CD4-positive, alpha-beta memory T cell (primary cell): ENCODE results near the gene SRC. TPM values are rescaled to one million over a fixed set of nuclear protein-coding genes. Genes with fewer than 3 reads are reported as not detected.

Experiments used
- CTCF ChIA-PET: fragments of 350-600 bp; sonication (Branson Sonifier 250); formaldehyde crosslinking; loops from one replicate; lab custom pipeline; 2021; ENCODE audit warnings: inconsistent platforms; ENCODE audit not compliant: partially characterized antibody; lab: Charles Lee
- POLR2A ChIA-PET: fragments of 350-600 bp; sonication (Branson Sonifier 250); formaldehyde crosslinking; loops from one replicate; lab custom pipeline; 2021; ENCODE audit not compliant: partially characterized antibody; lab: Charles Lee
- DNase-seq, 5 donors: peaks; one replicate each; pipeline versions ENCODE4 v3.0.0 to v3.0.0-alpha.2; 2020 to 2022; ENCODE audit warnings: mixed read lengths in 1 of 5
- H3K27ac ChIP-seq: one replicate; pipeline ENCODE4 v1.7.0; 2013; ENCODE audit warnings: low read depth, low read length
- H3K27me3 ChIP-seq: 2 replicates; pipeline ENCODE4 v1.7.0; 2013; ENCODE audit warnings: mild to moderate bottlenecking, low read length, moderate library complexity; ENCODE audit not compliant: insufficient read depth
- H3K36me3 ChIP-seq: 2 replicates; pipeline ENCODE4 v1.7.0; 2013; ENCODE audit warnings: mild to moderate bottlenecking, low read length, moderate library complexity; ENCODE audit not compliant: insufficient read depth
- H3K4me1 ChIP-seq: 2 replicates; pipeline ENCODE4 v1.7.0; 2013; ENCODE audit warnings: mild to moderate bottlenecking, low read length, moderate library complexity; ENCODE audit not compliant: insufficient read depth
- H3K4me3 ChIP-seq, 2 donors: one replicate each; pipeline ENCODE4 v1.7.0; 2013; ENCODE audit warnings: low read length in 2 of 2, mild to moderate bottlenecking in 1 of 2
- H3K9me3 ChIP-seq, 2 donors: one replicate each; pipeline ENCODE4 v1.7.0; 2013; ENCODE audit warnings: low read length in 2 of 2, control low read depth in 1 of 2; ENCODE audit not compliant: control insufficient read depth in 1 of 2
- H3K27ac Mint-ChIP-seq, 7 donors: one replicate each; pipeline ENCODE4 v1.8.0; 2020 to 2021; ENCODE audit warnings: mixed read lengths in 7 of 7, mild to moderate bottlenecking in 6 of 7, inconsistent platforms in 3 of 7, moderate library complexity in 3 of 7
- H3K27me3 Mint-ChIP-seq, 2 donors: one replicate each; pipeline ENCODE4 v1.8.0; 2020 to 2021; ENCODE audit warnings: mixed read lengths in 2 of 2
- H3K36me3 Mint-ChIP-seq, 2 donors: one replicate each; pipeline ENCODE4 v1.8.0; 2020 to 2021; ENCODE audit warnings: mixed read lengths in 2 of 2, inconsistent platforms in 1 of 2, mild to moderate bottlenecking in 1 of 2
- H3K4me1 Mint-ChIP-seq, 4 donors: one replicate each; pipeline ENCODE4 v1.8.0; 2020 to 2021; ENCODE audit warnings: mixed read lengths in 4 of 4, mild to moderate bottlenecking in 1 of 4
- H3K4me3 Mint-ChIP-seq, 8 donors: one replicate each; pipeline ENCODE4 v1.8.0; 2020 to 2021; ENCODE audit warnings: mixed read lengths in 8 of 8, mild to moderate bottlenecking in 7 of 8, moderate library complexity in 6 of 8, inconsistent platforms in 3 of 8
- H3K9me3 Mint-ChIP-seq, 8 donors: one replicate each; pipeline ENCODE4 v1.8.0; 2020 to 2021; ENCODE audit warnings: mixed read lengths in 8 of 8, mild to moderate bottlenecking in 5 of 8, inconsistent platforms in 3 of 8, moderate library complexity in 1 of 8
- intact Hi-C: fragments of 100-400 bp; cut with micrococcal nuclease; formaldehyde crosslinking; loops from one replicate; pipeline ENCODE4 v1.15.1; 2023
- polyA plus RNA-seq, 2 donors: library from polyadenylated mRNA; unstranded; fragments of 300-500 nt; fragmentation: Illumina TruSeq; gene quantifications; one replicate each; pipeline ENCODE4 v1.2.3, GENCODE V29; 2021
- total RNA-seq, 2 experiments: library from RNA; stranded (reverse); gene quantifications; one replicate each; pipeline ENCODE4 v1.2.3, GENCODE V29; 2021

Gene SRC
- total RNA-seq (1 to 10 TPM; 4.1 to 4.5 TPM), polyA plus RNA-seq (under 1 TPM; 0.32 to 0.50 TPM)

DNA sequence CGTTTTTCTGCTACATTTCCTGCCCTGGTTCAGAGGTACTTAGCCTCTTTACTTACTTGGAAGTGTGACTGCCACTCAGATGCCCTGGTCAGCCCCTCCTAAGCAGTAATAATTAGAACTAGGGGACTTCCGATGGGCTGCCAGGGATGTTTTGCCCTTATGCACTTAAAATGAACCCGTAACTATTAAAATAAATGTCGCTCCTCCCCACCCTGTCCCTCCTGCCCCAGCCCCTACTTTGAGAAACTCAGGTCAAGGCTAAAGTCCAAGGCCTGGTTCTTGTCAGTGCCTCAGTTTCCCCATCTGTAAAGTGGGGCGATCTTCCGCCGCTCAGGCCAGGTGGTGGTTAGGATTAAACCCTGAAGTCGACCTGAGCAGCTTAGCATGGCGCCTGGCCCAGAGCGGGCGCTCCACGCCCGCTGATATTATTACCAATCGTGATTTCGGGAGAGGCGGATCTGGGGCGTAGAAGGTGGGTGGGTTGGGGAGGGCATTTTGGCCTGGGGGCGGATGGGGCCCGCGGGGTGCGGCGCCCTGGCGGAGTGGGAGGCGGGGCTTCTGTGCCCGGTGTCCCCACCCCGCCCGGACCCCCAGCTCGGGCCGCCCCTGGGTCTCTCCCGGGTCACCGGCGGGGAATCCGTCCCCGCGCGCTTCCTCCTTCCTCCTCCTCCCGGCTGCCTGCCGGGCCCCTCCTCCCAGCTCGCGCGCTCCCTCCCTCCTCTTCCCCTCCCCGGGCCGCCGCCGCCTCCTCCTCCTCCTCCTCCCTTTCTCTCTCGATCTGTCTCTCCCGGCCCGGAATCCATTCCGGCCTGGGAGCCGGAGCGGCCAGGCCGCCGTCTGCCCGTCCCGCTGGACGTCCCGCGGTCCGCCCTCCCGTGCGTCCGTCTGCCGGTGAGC is at the start of gene SRC:
Gene SRC (plus strand): TSS at position 802 of the 897 bp plus-strand sequence. CDS start 38,014 bp downstream, outside the sequence.
- Mint-ChIP-seq H3K4me3 (peak within 1 kb of the TSS; percentile 77 to 81 (median 80)), H3K9me3 (no peaks in the 10 kb centered on the region), H3K36me3 (no peaks in the 10 kb centered on the region), H3K27ac (peak within 1 kb of the TSS in 4 of 7 donors; percentile 36 to 72 (median 56)), H3K27me3 (no peaks in the 10 kb centered on the region), H3K4me1 (peaks cover 2 to 32% (median 9%) of the 10 kb centered on the region in 4 donors)
- Histone ChIP-seq H3K27ac (no peak within 1 kb of the TSS), H3K4me3 (peak within 1 kb of the TSS in 1 of 2 donors; percentile 38), H3K36me3 (no peaks in the 10 kb centered on the region), H3K4me1 (peaks cover 6% of the 10 kb centered on the region), H3K9me3 (no peaks in the 10 kb centered on the region), H3K27me3 (no peaks in the 10 kb centered on the region)
- intact Hi-C loops = no loop called here
- peak in 4 of 5 donors; percentile 26 to 31 (median 30) for DNase-seq
- POLR2A ChIA-PET = interaction anchor here (1.9 kb wide), 1 partner anchor 56 kb away, joined by 6 read pairs; the partner anchor contains the start of gene MANBAL
- CTCF ChIA-PET = no interaction called here

- H3K27me3 ChIP-seq = no peaks in the 10 kb centered on the region
- Mint-ChIP-seq H3K36me3 (peaks cover 36 to 48% of the 10 kb centered on the region in 2 donors), H3K27me3 (no peaks in the 10 kb centered on the region), H3K4me1 (peaks cover 32 to 60% (median 44%) of the 10 kb centered on the region in 4 donors), H3K27ac (peak overlapping the region in 3 of 7 donors; percentile 8 to 57 (median 22)), H3K9me3 (peaks cover 0 to 5% (median 0%) of the 10 kb centered on the region in 8 donors), H3K4me3 (no peak overlapping the region)
- H3K4me3 ChIP-seq = no peak overlapping the region
- H3K9me3 ChIP-seq = no peaks in the 10 kb centered on the region
- CTCF ChIA-PET = interaction anchor here (1.1 kb wide), 1 partner anchor 82 kb away, joined by 3 read pairs; no protein-coding TSS in a partner anchor
- POLR2A ChIA-PET = no interaction called here
- H3K4me1 ChIP-seq = peaks cover 12% of the 10 kb centered on the region
- no peak for DNase-seq
- no peak overlapping the region for H3K27ac ChIP-seq
- H3K36me3 ChIP-seq = peaks cover 7% of the 10 kb centered on the region
- intact Hi-C loops = no loop called here
Measured at GRCh38 chr20:37296371-37296770, 49.6 kb upstream of the SRC start.

DNA sequence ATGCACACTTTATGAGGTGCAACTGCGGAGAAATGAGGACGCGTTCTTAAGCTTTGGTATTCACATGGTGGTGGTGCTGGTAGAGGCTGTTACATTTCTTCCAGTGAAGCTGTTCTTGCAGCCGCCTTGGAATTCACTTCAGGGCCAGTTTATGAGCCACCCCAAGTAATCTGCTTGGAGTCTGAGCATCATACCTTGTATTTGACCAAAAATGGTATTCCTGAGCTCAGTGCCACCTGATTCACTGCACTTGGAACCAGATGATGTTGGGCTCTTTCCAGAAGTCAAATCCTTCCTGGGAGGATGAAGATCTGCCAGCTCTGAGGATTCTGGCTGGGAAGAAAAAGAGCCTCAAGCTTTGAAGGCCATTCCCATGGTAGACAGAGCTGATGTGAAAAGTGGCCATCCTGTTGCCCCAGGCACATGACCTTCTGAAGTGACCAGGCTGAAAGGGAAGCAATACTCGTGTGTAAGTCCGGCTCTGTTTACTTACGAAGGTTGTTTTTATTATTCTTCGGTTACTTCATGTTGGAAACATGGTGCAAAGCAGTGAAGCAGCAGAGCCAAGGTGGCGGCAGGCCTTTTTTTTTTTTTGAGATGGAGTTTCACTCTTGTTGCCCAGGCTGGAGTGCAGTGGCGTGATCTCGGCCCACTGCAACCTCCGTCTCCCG is 48.7 kb upstream of the SRC start:
- ChIA-PET CTCF (interaction anchor here (1.1 kb wide), 1 partner anchor 81 kb away, joined by 3 read pairs; no protein-coding TSS in a partner anchor), POLR2A (no interaction called here)
- no peaks in the 10 kb centered on the region for H3K27me3 Mint-ChIP-seq
- no peak for DNase-seq
- H3K4me3 ChIP-seq = no peak overlapping the region
- H3K36me3 Mint-ChIP-seq = peaks cover 44 to 54% of the 10 kb centered on the region in 2 donors
- peaks cover 12% of the 10 kb centered on the region for H3K4me1 ChIP-seq
- no peak overlapping the region for H3K27ac Mint-ChIP-seq
- peaks cover 0 to 5% (median 0%) of the 10 kb centered on the region in 8 donors for H3K9me3 Mint-ChIP-seq
- intact Hi-C loops = no loop called here
- no peak overlapping the region for H3K27ac ChIP-seq
- peaks cover 32 to 61% (median 41%) of the 10 kb centered on the region in 4 donors for H3K4me1 Mint-ChIP-seq
- H3K36me3 ChIP-seq = peaks cover 14% of the 10 kb centered on the region
- no peaks in the 10 kb centered on the region for H3K27me3 ChIP-seq
- no peaks in the 10 kb centered on the region for H3K9me3 ChIP-seq
- no peak overlapping the region for H3K4me3 Mint-ChIP-seq

GRCh38 chr20:37298190-37298939 is 47.6 kb upstream of the SRC start:
- peaks cover 41 to 56% of the 10 kb centered on the region in 2 donors for H3K36me3 Mint-ChIP-seq
- POLR2A ChIA-PET = no interaction called here

DNA sequence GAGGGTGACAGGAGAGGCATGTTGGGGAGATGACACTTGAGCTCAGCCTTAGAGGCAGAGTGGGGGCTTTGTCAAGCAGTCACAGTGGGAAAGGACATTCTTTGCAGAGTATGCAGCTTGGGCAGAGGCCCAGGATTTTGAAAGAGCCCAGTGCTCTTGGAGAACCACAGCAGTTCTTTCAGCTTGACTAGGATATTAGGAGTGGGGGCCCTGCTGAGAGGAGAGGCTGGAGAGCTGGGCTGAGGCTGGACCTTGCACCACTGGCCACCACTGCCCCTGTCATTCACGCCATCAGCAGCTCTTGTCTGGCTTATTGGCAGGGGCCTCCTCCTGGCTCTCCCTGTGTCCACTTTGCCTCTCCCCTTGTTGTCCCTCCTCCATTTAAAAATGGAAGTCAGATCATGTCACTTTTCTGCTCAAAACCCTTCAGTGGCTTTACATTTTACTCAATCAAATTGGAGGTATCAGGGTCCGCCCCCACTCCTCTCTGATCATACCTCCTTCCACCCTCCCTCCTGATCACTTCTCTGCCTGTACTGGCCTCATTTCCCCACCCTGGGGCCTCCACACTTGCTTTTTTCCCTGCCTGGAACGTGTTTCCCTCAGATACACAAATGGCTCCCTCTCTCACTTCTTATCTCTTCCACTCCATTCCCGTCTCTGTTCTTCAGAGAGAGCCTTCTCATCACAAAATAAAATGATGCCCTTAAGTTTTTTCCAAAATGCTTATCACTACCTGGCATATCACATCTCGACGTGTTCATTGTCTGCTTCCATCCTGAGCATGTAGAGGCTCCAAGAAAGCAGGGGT is 46.0 kb upstream of the SRC start:
- POLR2A ChIA-PET = no interaction called here
- no peaks in the 10 kb centered on the region for H3K9me3 ChIP-seq
- peaks cover 39 to 59% of the 10 kb centered on the region in 2 donors for H3K36me3 Mint-ChIP-seq
- no peaks in the 10 kb centered on the region for H3K9me3 Mint-ChIP-seq
- no peak overlapping the region for H3K4me3 Mint-ChIP-seq
- H3K4me1 ChIP-seq = peaks cover 7% of the 10 kb centered on the region
- H3K27ac ChIP-seq = no peak overlapping the region
- DNase-seq = no peak
- H3K27me3 Mint-ChIP-seq = no peaks in the 10 kb centered on the region
- H3K4me1 Mint-ChIP-seq = peaks cover 22 to 45% (median 30%) of the 10 kb centered on the region in 4 donors
- intact Hi-C loops = no loop called here
- CTCF ChIA-PET = interaction anchor here (1.2 kb wide), 1 partner anchor 85 kb away, joined by 3 read pairs; no protein-coding TSS in a partner anchor
- H3K27ac Mint-ChIP-seq = peak overlapping the region in 3 of 7 donors; percentile 30 to 70 (median 39)
- no peaks in the 10 kb centered on the region for H3K27me3 ChIP-seq
- peaks cover 26% of the 10 kb centered on the region for H3K36me3 ChIP-seq
- no peak overlapping the region for H3K4me3 ChIP-seq

More at GRCh38 chr20:37298190-37298939, 47.6 kb upstream of the SRC start:
- Mint-ChIP-seq H3K4me3 (no peak overlapping the region), H3K4me1 (peaks cover 28 to 55% (median 36%) of the 10 kb centered on the region in 4 donors), H3K27ac (peak overlapping the region in 1 of 7 donors; percentile 11), H3K27me3 (no peaks in the 10 kb centered on the region), H3K9me3 (peaks cover 0 to 5% (median 0%) of the 10 kb centered on the region in 8 donors)
- H3K27me3 ChIP-seq = no peaks in the 10 kb centered on the region
- H3K4me3 ChIP-seq = no peak overlapping the region
- intact Hi-C loops = no loop called here
- peaks cover 22% of the 10 kb centered on the region for H3K36me3 ChIP-seq
- H3K9me3 ChIP-seq = no peaks in the 10 kb centered on the region
- H3K4me1 ChIP-seq = peaks cover 12% of the 10 kb centered on the region
- H3K27ac ChIP-seq = no peak overlapping the region
- CTCF ChIA-PET = interaction anchor here (0.6 kb wide), 1 partner anchor 81 kb away, joined by 3 read pairs; no protein-coding TSS in a partner anchor
- DNase-seq = no peak

- H3K27ac Mint-ChIP-seq = no peak overlapping the region
- CTCF ChIA-PET = no interaction called here
- H3K4me1 ChIP-seq = peaks cover 6% of the 10 kb centered on the region
- no peak for DNase-seq
- POLR2A ChIA-PET = no interaction called here
- no peak overlapping the region for H3K4me3 ChIP-seq
- no peak overlapping the region for H3K4me3 Mint-ChIP-seq
- H3K4me1 Mint-ChIP-seq = peaks cover 16 to 34% (median 24%) of the 10 kb centered on the region in 4 donors
- peaks cover 26% of the 10 kb centered on the region for H3K36me3 ChIP-seq
- H3K27ac ChIP-seq = no peak overlapping the region
- H3K36me3 Mint-ChIP-seq = peaks cover 39 to 66% of the 10 kb centered on the region in 2 donors
- no peaks in the 10 kb centered on the region for H3K27me3 ChIP-seq
- intact Hi-C loops = no loop called here
- no peaks in the 10 kb centered on the region for H3K9me3 ChIP-seq
- H3K9me3 Mint-ChIP-seq = no peaks in the 10 kb centered on the region
- no peaks in the 10 kb centered on the region for H3K27me3 Mint-ChIP-seq
Measured at GRCh38 chr20:37301120-37301519, 44.8 kb upstream of the SRC start.
